Effector memory CD8-positive, alpha-beta T cell (primary cell): ENCODE measurements around the gene SGK1.
"Not testable (repeated sequence)": the region's sequence is repeated elsewhere in the genome, so short reads cannot be mapped to it uniquely, and the experiment has no call there.

ENCODE experiments used
- ATAC-seq: fragments of 150-1000 bp; cut with Tn5 transposase; replicated peaks from 2 replicates; pipeline ENCODE4 v1.10.0; 2021; ENCODE audit warnings: mild to moderate bottlenecking, moderate library complexity
- DNase-seq, 3 experiments: peaks; one replicate each; pipeline ENCODE4 v3.0.0; 2021
- H3K27ac Mint-ChIP-seq, 2 donors: one replicate each; pipeline ENCODE4 v1.8.0; 2022; ENCODE audit warnings: mild to moderate bottlenecking in 2 of 2, mixed read lengths in 2 of 2, moderate library complexity in 2 of 2
- H3K27me3 Mint-ChIP-seq, 2 donors: one replicate each; pipeline ENCODE4 v1.8.0; 2022; ENCODE audit warnings: mixed read lengths in 2 of 2
- H3K36me3 Mint-ChIP-seq: one replicate; pipeline ENCODE4 v1.8.0; 2022; ENCODE audit warnings: mild to moderate bottlenecking, moderate library complexity, mixed read lengths; ENCODE audit not compliant: insufficient read depth
- H3K4me1 Mint-ChIP-seq, 2 donors: one replicate each; pipeline ENCODE4 v1.8.0; 2022; ENCODE audit warnings: low read depth in 2 of 2, mixed read lengths in 2 of 2
- H3K4me3 Mint-ChIP-seq, 2 donors: one replicate each; pipeline ENCODE4 v1.8.0; 2022; ENCODE audit warnings: mild to moderate bottlenecking in 2 of 2, mixed read lengths in 2 of 2, moderate library complexity in 2 of 2
- H3K9me3 Mint-ChIP-seq, 2 donors: one replicate each; pipeline ENCODE4 v1.8.0; 2022; ENCODE audit warnings: mixed read lengths in 2 of 2

SGK1 gene

GRCh38 chr6:134249759-134250602 lies 67.9 kb downstream of the SGK1 start:
- H3K36me3 Mint-ChIP-seq: no peaks in the 10 kb centered on the region
- peaks cover 33 to 38% of the 10 kb centered on the region in 2 donors for H3K4me1 Mint-ChIP-seq
- DNase-seq (no peak), ATAC-seq (no peak)
- H3K27me3 Mint-ChIP-seq: no peaks in the 10 kb centered on the region
- peak overlapping the region; percentile 23 to 53 for H3K27ac Mint-ChIP-seq
- peaks cover 0 to 9% of the 10 kb centered on the region in 2 donors for H3K9me3 Mint-ChIP-seq
- peak overlapping the region; percentile 28 to 62 for H3K4me3 Mint-ChIP-seq

- peak overlapping the region in 1 of 2 donors; percentile 62 for H3K4me3 Mint-ChIP-seq
- ATAC-seq (no peak), DNase-seq (no peak)
- H3K27me3 Mint-ChIP-seq: no peaks in the 10 kb centered on the region
- H3K36me3 Mint-ChIP-seq: no peaks in the 10 kb centered on the region
- H3K4me1 Mint-ChIP-seq: peaks cover 33 to 38% of the 10 kb centered on the region in 2 donors
- peak overlapping the region; percentile 49 to 94 for H3K27ac Mint-ChIP-seq
- peaks cover 0 to 9% of the 10 kb centered on the region in 2 donors for H3K9me3 Mint-ChIP-seq
Observed at GRCh38 chr6:134249239-134249758, 68.6 kb downstream of the SGK1 start.

GRCh38 chr6:134247844-134248580 lies 69.9 kb downstream of the SGK1 start:
- ATAC-seq (no peak), DNase-seq (no peak)
- H3K4me1 Mint-ChIP-seq: peaks cover 33 to 38% of the 10 kb centered on the region in 2 donors
- peak overlapping the region; percentile 48 to 62 for H3K4me3 Mint-ChIP-seq
- peaks cover 0 to 9% of the 10 kb centered on the region in 2 donors for H3K9me3 Mint-ChIP-seq
- no peaks in the 10 kb centered on the region for H3K27me3 Mint-ChIP-seq
- H3K27ac Mint-ChIP-seq: peak overlapping the region; percentile 94
- no peaks in the 10 kb centered on the region for H3K36me3 Mint-ChIP-seq

- ATAC-seq (peak; percentile 93), DNase-seq (peak; percentile 63 to 68 (median 65))
- peak overlapping the region; percentile 38 to 48 for H3K4me3 Mint-ChIP-seq
- no peaks in the 10 kb centered on the region for H3K27me3 Mint-ChIP-seq
- H3K27ac Mint-ChIP-seq: peak overlapping the region; percentile 94
- H3K36me3 Mint-ChIP-seq: no peaks in the 10 kb centered on the region
- peaks cover 33 to 38% of the 10 kb centered on the region in 2 donors for H3K4me1 Mint-ChIP-seq
- H3K9me3 Mint-ChIP-seq: peaks cover 0 to 9% of the 10 kb centered on the region in 2 donors
Observed at GRCh38 chr6:134247231-134247833, 70.6 kb downstream of the SGK1 start.

- H3K9me3 Mint-ChIP-seq: peaks cover 0 to 9% of the 10 kb centered on the region in 2 donors
- H3K4me3 Mint-ChIP-seq: no peak overlapping the region
- DNase-seq: no peak
- no peaks in the 10 kb centered on the region for H3K36me3 Mint-ChIP-seq
- no peaks in the 10 kb centered on the region for H3K27me3 Mint-ChIP-seq
- peak overlapping the region; percentile 94 for H3K27ac Mint-ChIP-seq
- ATAC-seq: no peak
- peaks cover 34 to 42% of the 10 kb centered on the region in 2 donors for H3K4me1 Mint-ChIP-seq
Observed at GRCh38 chr6:134245706-134246105, 72.2 kb downstream of the SGK1 start.

- Mint-ChIP-seq H3K27me3 (no peaks in the 10 kb centered on the region), H3K4me1 (peaks cover 34 to 46% of the 10 kb centered on the region in 2 donors), H3K27ac (peak overlapping the region; percentile 68 to 94), H3K36me3 (no peaks in the 10 kb centered on the region), H3K9me3 (peaks cover 0 to 9% of the 10 kb centered on the region in 2 donors), H3K4me3 (no peak overlapping the region)
- no peak for DNase-seq
- no peak for ATAC-seq
Observed at GRCh38 chr6:134245041-134245440, 72.9 kb downstream of the SGK1 start.

- H3K27ac Mint-ChIP-seq: peak overlapping the region; percentile 65 to 68
- peak; percentile 62 to 74 (median 71) for DNase-seq
- H3K4me3 Mint-ChIP-seq: peak overlapping the region; percentile 21 to 43
- H3K4me1 Mint-ChIP-seq: peaks cover 21 to 29% of the 10 kb centered on the region in 2 donors
- H3K36me3 Mint-ChIP-seq: peaks cover 3% of the 10 kb centered on the region
- no peaks in the 10 kb centered on the region for H3K9me3 Mint-ChIP-seq
- ATAC-seq: peak; percentile 92
- no peaks in the 10 kb centered on the region for H3K27me3 Mint-ChIP-seq
Observed at GRCh38 chr6:134240665-134241431, 77.1 kb downstream of the SGK1 start.

- no peak for DNase-seq
- H3K27me3 Mint-ChIP-seq: no peaks in the 10 kb centered on the region
- no peak for ATAC-seq
- H3K9me3 Mint-ChIP-seq: no peaks in the 10 kb centered on the region
- H3K36me3 Mint-ChIP-seq: peaks cover 3% of the 10 kb centered on the region
- peak overlapping the region in 1 of 2 donors; percentile 21 for H3K4me3 Mint-ChIP-seq
- peaks cover 16 to 31% of the 10 kb centered on the region in 2 donors for H3K4me1 Mint-ChIP-seq
- no peak overlapping the region for H3K27ac Mint-ChIP-seq
Observed at GRCh38 chr6:134238960-134239795, 78.7 kb downstream of the SGK1 start.

- no peak overlapping the region for H3K27ac Mint-ChIP-seq
- no peaks in the 10 kb centered on the region for H3K27me3 Mint-ChIP-seq
- H3K9me3 Mint-ChIP-seq: no peaks in the 10 kb centered on the region
- ATAC-seq (no peak), DNase-seq (no peak)
- peaks cover 16 to 31% of the 10 kb centered on the region in 2 donors for H3K4me1 Mint-ChIP-seq
- no peak overlapping the region for H3K4me3 Mint-ChIP-seq
- H3K36me3 Mint-ChIP-seq: peaks cover 3% of the 10 kb centered on the region
Observed at GRCh38 chr6:134238006-134238405, 79.9 kb downstream of the SGK1 start.

- no peaks in the 10 kb centered on the region for H3K27me3 Mint-ChIP-seq
- H3K27ac Mint-ChIP-seq: peak overlapping the region; percentile 86 to 87
- H3K4me3 Mint-ChIP-seq: peak overlapping the region; percentile 57 to 66
- H3K36me3 Mint-ChIP-seq: peaks cover 3% of the 10 kb centered on the region
- peaks cover 16 to 31% of the 10 kb centered on the region in 2 donors for H3K4me1 Mint-ChIP-seq
- H3K9me3 Mint-ChIP-seq: no peaks in the 10 kb centered on the region
- DNase-seq (no peak), ATAC-seq (peak; percentile 75)
Observed at GRCh38 chr6:134235937-134236751, 81.8 kb downstream of the SGK1 start.

- not testable (repeated sequence) for H3K27me3 Mint-ChIP-seq, H3K36me3 Mint-ChIP-seq, DNase-seq, H3K4me3 Mint-ChIP-seq, H3K9me3 Mint-ChIP-seq, ATAC-seq
- H3K27ac Mint-ChIP-seq: peak overlapping the region; percentile 86 to 87
- peaks cover 11 to 24% of the 10 kb centered on the region in 2 donors for H3K4me1 Mint-ChIP-seq
Observed at GRCh38 chr6:134235334-134235733, 82.6 kb downstream of the SGK1 start.
